ENCODE data around the gene ZNF789. TPM values are rescaled to one million over a fixed set of nuclear protein-coding genes. Genes with fewer than 3 reads are reported as not detected.

The ZNF789 gene
- total and polyA plus RNA-seq, 2 of the 13 experiments (the other 11 are each of a cell fraction or from before 2014, with no cell fraction given), result 19.8 to 25.1 TPM

DNA sequence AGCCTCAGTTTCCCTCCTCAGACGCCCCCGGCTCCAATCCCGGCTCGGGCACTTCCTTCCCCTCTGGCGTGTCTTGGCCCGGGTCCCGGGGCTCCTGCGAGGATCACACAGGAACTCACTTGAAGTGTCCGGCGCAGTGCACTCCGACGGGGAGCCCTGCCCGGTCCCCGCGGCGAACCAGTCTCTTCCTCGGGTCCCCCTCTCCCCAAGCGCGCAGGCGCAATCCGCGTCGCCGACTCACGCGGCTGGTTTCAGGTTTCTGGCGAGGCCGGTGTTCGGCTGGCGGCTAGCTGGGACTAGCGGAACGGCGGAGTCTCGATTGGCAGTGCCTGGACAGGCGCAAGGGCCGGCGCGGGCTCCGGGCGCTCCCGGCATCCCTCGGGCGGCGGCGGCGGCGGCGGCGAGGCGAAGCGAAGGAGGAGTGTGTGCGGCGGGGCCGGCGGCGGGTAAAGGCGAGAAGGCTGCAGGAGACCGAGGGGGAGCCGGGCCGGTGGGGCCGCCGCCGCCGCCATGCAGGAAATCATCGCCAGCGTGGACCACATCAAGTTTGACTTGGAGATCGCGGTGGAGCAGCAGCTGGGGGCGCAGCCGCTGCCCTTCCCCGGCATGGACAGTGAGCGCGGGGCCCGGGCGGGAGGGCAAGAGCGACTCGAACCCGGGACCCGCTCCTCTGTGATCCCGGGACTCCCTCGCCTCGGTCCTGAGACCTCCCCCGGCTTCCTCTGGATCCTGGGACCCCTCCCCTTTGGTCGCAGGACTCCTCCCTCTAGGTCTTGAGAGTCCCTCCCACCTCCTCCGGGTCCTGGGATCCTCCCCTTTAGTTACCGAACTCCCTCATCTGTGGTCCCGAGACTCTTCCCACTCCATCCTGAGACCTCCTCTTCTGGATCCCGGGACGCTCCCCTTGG is 33.9 kb upstream of the ZNF789 start, which contains the start of the genes CPSF4 and PTCD1 (continued):
- TF ChIP-seq, protein P1, sequence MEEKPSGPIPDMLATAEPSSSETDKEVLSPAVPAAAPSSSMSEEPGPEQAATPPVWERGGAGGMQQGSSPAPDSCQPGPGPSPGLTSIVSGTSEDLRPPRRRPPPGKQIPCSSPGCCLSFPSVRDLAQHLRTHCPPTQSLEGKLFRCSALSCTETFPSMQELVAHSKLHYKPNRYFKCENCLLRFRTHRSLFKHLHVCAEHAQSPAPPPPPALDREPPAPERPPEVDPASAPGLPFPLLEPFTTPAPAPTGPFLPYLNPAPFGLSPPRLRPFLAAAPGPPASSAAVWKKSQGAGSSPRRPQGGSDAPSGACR (CRISPR knock-in tag; IDR thresholded peaks at IDR 0.05), result 0 out of 2 replicates have a peak, but pooled peaks have one; percentile 42
- TF ChIP-seq TFAP4 (IDR thresholded peaks at IDR 0.05; ENCODE audit: borderline replicate concordance, low read depth) (peak; percentile 54; the same call in 1 of the 2 replicates), SMC3 (IDR thresholded peaks at IDR 0.05; ENCODE audit: low read length) (no peak), ZNF670 (CRISPR knock-in tag; IDR thresholded peaks at IDR 0.05; ENCODE audit: borderline replicate concordance) (no peak; the same call in 1 of the 2 replicates), MEIS2 (CRISPR knock-in tag; IDR thresholded peaks at IDR 0.05) (no peak; the same call in 1 of the 2 replicates), ZBTB7A (CRISPR knock-in tag; IDR thresholded peaks at IDR 0.05) (no peak), SATB2 (CRISPR knock-in tag; IDR thresholded peaks at IDR 0.05) (no peak), ZNF75D (CRISPR knock-in tag; IDR thresholded peaks at IDR 0.05; ENCODE audit: borderline replicate concordance) (no peak), TOPORS (CRISPR knock-in tag; IDR thresholded peaks at IDR 0.05) (peak; percentile 87), ZNF496 (CRISPR knock-in tag; IDR thresholded peaks at IDR 0.05; ENCODE audit: insufficient replicate concordance) (no peak), SMARCE1 (IDR thresholded peaks at IDR 0.05; ENCODE audit: borderline replicate concordance) (no peak), REST (IDR thresholded peaks at IDR 0.05; ENCODE audit: borderline replicate concordance in 1 of 2, low read depth in 1 of 2, low read length in 2 of 2) (no peak), ONECUT2 (CRISPR knock-in tag; IDR thresholded peaks at IDR 0.05) (no peak), ZSCAN25 (CRISPR knock-in tag; IDR thresholded peaks at IDR 0.05) (peak; percentile 36; the same call in 1 of the 2 replicates)
- TF ChIP-seq, protein P2, sequence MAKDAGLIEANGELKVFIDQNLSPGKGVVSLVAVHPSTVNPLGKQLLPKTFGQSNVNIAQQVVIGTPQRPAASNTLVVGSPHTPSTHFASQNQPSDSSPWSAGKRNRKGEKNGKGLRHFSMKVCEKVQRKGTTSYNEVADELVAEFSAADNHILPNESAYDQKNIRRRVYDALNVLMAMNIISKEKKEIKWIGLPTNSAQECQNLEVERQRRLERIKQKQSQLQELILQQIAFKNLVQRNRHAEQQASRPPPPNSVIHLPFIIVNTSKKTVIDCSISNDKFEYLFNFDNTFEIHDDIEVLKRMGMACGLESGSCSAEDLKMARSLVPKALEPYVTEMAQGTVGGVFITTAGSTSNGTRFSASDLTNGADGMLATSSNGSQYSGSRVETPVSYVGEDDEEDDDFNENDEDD (CRISPR knock-in tag; IDR thresholded peaks at IDR 0.05; ENCODE audit: borderline replicate concordance), result peak; percentile 91
- TF ChIP-seq, protein P3, sequence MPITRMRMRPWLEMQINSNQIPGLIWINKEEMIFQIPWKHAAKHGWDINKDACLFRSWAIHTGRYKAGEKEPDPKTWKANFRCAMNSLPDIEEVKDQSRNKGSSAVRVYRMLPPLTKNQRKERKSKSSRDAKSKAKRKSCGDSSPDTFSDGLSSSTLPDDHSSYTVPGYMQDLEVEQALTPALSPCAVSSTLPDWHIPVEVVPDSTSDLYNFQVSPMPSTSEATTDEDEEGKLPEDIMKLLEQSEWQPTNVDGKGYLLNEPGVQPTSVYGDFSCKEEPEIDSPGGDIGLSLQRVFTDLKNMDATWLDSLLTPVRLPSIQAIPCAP (CRISPR knock-in tag; IDR thresholded peaks at IDR 0.05; ENCODE audit: low read depth), result no peak
- TF ChIP-seq, protein P4, sequence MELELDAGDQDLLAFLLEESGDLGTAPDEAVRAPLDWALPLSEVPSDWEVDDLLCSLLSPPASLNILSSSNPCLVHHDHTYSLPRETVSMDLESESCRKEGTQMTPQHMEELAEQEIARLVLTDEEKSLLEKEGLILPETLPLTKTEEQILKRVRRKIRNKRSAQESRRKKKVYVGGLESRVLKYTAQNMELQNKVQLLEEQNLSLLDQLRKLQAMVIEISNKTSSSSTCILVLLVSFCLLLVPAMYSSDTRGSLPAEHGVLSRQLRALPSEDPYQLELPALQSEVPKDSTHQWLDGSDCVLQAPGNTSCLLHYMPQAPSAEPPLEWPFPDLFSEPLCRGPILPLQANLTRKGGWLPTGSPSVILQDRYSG (CRISPR knock-in tag; IDR thresholded peaks at IDR 0.05), result no peak

Data from HepG2 (cell line).